Naive B cell (primary cell): ENCODE measurements around the gene FAM184B. TPM values are rescaled to one million over a fixed set of nuclear protein-coding genes. Genes with fewer than 3 reads are reported as not detected.
"Not testable (repeated sequence)": the region's sequence is repeated elsewhere in the genome, so short reads cannot be mapped to it uniquely, and the experiment has no call there.

Experiments
- ATAC-seq, 2 donors: fragments of 150-1000 bp; cut with Tn5 transposase; 2 replicates each; pipeline ENCODE4 v1.10.0; 2021; ENCODE audit warnings: low read depth in 2 of 2, mild to moderate bottlenecking in 2 of 2, moderate library complexity in 2 of 2
- DNase-seq: peaks from one replicate; pipeline ENCODE4 v3.0.0; 2022
- H3K27ac Mint-ChIP-seq, 6 donors: one replicate each; pipeline ENCODE4 v1.8.0; 2020 to 2022; ENCODE audit warnings: mild to moderate bottlenecking in 6 of 6, mixed read lengths in 6 of 6, moderate library complexity in 5 of 6, inconsistent platforms in 2 of 6
- H3K27me3 Mint-ChIP-seq, 3 donors: one replicate each; pipeline ENCODE4 v1.8.0; 2021 to 2022; ENCODE audit warnings: mixed read lengths in 3 of 3, mild to moderate bottlenecking in 1 of 3
- H3K36me3 Mint-ChIP-seq, 2 donors: one replicate each; pipeline ENCODE4 v1.8.0; 2020 to 2022; ENCODE audit warnings: mixed read lengths in 2 of 2, inconsistent platforms in 1 of 2, mild to moderate bottlenecking in 1 of 2
- H3K4me1 Mint-ChIP-seq, 3 donors: one replicate each; pipeline ENCODE4 v1.8.0; 2020 to 2022; ENCODE audit warnings: mixed read lengths in 3 of 3, inconsistent platforms in 1 of 3, mild to moderate bottlenecking in 1 of 3, moderate library complexity in 1 of 3
- H3K4me3 Mint-ChIP-seq, 8 donors: one replicate each; pipeline ENCODE4 v1.8.0; 2020 to 2022; ENCODE audit warnings: mild to moderate bottlenecking in 8 of 8, mixed read lengths in 8 of 8, moderate library complexity in 8 of 8, inconsistent platforms in 2 of 8
- H3K9me3 Mint-ChIP-seq, 7 donors: one replicate each; pipeline ENCODE4 v1.8.0; 2020 to 2022; ENCODE audit warnings: mixed read lengths in 7 of 7, mild to moderate bottlenecking in 5 of 7, inconsistent platforms in 2 of 7, moderate library complexity in 1 of 7
- polyA plus RNA-seq, 6 donors: library from polyadenylated mRNA; unstranded; fragments of 300-500 nt; fragmentation: Illumina TruSeq; gene quantifications; one replicate each; pipeline ENCODE4 v1.2.3, GENCODE V29; 2021; ENCODE audit warnings: low read depth in 6 of 6

Gene FAM184B
- polyA plus RNA-seq, 6 donors from 2014 or later: not detected

DNA sequence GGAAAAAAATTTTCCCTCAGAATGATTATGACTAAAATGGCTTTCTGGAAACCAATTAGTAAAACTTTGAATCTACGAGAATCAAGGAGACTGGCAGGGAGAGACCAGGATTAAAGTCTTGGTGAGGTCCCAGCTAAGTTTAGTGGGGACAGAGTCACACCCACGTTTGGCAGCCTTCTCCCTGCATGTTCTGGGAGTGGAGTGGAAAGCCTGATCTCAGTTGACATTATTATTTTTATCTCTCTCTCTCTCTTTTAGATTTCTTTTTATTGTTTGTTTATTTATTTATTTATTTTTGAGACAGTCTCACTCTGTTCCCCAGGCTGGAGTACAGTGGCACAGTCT, 99.2 kb downstream of the FAM184B start:
- Mint-ChIP-seq H3K9me3 (peaks cover 0 to 12% (median 7%) of the 10 kb centered on the region in 7 donors), H3K27ac (no peak overlapping the region), H3K4me1 (no peaks in the 10 kb centered on the region), H3K4me3 (no peak overlapping the region), H3K27me3 (peaks cover 0 to 16% (median 4%) of the 10 kb centered on the region in 3 donors), H3K36me3 (no peaks in the 10 kb centered on the region)
- DNase-seq (no peak), ATAC-seq (no peak)

DNA sequence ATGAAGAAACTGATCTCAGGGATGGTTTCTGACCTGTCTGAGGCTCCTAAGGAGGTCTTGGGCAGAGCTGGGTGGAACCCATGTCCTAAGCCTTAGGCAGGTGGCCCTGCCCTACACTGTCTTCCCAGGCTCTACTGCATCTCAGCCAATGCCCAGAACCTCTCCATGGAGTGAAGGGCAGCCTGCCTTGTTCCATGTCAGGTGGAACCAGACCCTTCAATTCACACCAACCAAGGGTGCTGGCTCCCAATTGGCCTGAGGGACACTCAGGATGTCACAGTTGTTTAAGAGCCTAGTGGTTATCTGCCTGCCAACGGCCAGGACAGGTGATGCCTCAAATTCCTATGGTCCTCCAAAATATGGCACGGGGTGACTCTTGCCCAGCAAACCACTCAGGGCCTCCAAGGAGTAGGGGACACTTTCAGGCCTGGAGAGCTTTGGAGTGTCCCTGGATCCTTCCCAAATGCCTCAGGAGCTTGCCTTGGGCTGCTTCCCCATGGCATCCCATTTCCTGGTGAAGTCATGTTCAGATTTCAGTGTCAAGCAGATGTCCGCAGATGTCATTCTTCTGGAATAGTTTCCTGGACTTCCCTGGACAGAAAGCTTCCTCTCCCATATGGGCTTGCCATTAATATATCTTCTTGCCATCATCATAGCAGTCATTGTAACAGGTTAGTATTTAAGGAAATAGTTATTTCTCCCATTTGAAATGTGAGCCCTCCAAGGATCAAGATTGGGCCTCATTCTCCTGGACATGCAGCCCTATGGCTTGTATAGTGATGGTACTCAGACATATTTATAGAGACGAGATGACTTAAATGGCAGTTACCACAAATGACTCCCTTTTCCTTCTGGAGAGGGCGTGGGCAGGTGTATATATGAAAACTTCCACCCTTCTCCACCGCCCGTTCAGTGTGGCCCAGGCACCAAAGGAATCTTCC, 99.9 kb downstream of the FAM184B start:
- Mint-ChIP-seq H3K9me3 (peaks cover 0 to 12% (median 7%) of the 10 kb centered on the region in 7 donors), H3K36me3 (no peaks in the 10 kb centered on the region), H3K4me3 (no peak overlapping the region), H3K27me3 (peaks cover 0 to 17% (median 8%) of the 10 kb centered on the region in 3 donors), H3K27ac (peak overlapping the region in 1 of 6 donors; percentile 40), H3K4me1 (no peaks in the 10 kb centered on the region)
- ATAC-seq (no peak), DNase-seq (no peak)

DNA sequence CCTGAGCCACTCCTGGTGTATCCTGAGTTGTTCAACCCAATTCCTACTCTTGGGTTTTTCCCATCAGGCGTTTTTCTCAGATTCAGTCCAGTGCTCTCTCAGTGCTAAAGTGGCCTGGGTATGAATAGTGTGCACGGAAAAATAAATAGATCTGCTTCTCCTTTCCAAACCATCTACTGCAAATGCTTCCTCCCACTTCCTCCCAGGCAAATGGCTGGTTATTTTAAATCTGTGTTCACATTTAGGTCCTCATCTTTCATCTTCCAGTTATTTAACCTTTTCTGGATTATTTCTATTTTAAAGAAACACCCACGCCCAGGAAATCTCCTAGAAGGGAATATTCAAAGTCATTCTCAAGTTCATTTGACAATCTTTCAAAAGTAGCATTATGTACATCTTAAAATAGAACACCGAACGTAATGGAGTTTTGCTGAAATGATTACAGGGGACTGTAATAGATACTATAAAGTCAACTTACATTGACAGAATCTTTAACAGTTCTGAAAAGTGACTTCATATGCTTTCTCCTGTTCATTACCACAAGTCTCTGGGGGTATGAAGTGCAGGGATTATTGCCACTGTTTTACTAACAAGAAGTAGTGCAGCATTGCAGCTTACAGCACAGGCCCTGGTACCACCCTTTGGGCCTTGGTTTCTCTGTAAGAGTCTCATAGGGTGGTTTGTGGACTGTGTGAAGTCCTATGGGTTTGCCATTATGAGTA, 100.7 kb downstream of the FAM184B start:
- ATAC-seq (no peak), DNase-seq (no peak)
- H3K27ac Mint-ChIP-seq: no peak overlapping the region
- no peaks in the 10 kb centered on the region for H3K36me3 Mint-ChIP-seq
- H3K4me3 Mint-ChIP-seq: no peak overlapping the region
- H3K9me3 Mint-ChIP-seq: peaks cover 0 to 12% (median 7%) of the 10 kb centered on the region in 7 donors
- no peaks in the 10 kb centered on the region for H3K4me1 Mint-ChIP-seq
- peaks cover 3 to 17% (median 8%) of the 10 kb centered on the region in 3 donors for H3K27me3 Mint-ChIP-seq

DNA sequence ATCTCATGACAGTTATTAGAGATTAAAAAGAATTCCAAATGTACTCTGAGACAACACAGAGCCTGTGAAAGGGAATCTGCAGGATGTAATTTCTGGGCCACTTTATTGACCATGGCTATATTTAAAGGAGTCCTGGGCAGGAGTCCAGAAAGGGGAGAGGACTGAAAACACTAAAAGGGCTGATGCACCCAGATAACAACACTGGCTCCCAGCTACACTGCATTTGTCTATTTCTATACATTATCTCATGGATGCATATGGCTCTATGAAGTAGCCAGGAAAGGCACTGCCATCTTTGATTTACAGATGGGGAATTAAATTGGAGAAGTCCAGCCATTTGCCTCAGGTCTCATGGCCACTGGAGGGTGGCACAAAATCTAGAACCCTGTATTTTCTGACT, 111.0 kb downstream of the FAM184B start:
- Mint-ChIP-seq H3K4me1 (peaks cover 16 to 21% (median 19%) of the 10 kb centered on the region in 3 donors), H3K4me3 (no peak overlapping the region), H3K27me3 (peaks cover 21 to 34% (median 27%) of the 10 kb centered on the region in 3 donors), H3K9me3 (peaks cover 11 to 30% (median 22%) of the 10 kb centered on the region in 7 donors), H3K36me3 (peaks cover 10 to 15% of the 10 kb centered on the region in 2 donors), H3K27ac (peak overlapping the region in 1 of 6 donors; percentile 39)
- no peak for DNase-seq
- ATAC-seq: no peak

DNA sequence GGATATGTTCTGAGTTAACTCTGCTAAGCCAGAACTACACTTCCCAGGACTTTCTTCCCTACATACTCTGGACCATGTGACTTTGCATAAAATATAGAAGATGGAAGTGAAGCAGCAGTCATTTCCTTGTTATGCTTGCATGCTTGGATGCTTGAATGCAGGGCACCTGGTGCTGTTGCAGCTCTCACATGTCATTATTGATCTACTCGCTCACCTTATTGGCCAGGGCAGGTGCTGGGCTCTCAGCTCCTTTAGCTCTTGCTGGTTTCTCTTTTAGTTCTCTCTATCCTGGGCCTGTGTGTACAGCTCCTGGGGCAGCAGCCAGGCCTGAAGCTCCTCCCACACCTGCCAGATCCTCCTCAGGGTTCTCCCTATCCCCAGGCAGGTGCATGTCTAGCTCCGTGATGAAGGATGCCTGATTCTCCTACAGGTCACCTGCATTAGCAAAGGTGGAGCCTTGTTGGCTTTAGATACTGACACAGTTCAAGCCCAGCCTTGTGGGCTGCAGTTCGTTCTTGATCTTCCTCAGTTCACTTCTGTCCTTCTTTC, 113.7 kb downstream of the FAM184B start:
- Mint-ChIP-seq H3K36me3 (peaks cover 10 to 15% of the 10 kb centered on the region in 2 donors), H3K27ac (peak overlapping the region in 1 of 6 donors; percentile 82), H3K4me1 (peaks cover 31 to 43% (median 41%) of the 10 kb centered on the region in 3 donors), H3K27me3 (peaks cover 17 to 25% (median 21%) of the 10 kb centered on the region in 3 donors), H3K4me3 (no peak overlapping the region), H3K9me3 (peaks cover 11 to 22% (median 17%) of the 10 kb centered on the region in 7 donors)
- DNase-seq (no peak), ATAC-seq (peak; percentile 35 to 50)

DNA sequence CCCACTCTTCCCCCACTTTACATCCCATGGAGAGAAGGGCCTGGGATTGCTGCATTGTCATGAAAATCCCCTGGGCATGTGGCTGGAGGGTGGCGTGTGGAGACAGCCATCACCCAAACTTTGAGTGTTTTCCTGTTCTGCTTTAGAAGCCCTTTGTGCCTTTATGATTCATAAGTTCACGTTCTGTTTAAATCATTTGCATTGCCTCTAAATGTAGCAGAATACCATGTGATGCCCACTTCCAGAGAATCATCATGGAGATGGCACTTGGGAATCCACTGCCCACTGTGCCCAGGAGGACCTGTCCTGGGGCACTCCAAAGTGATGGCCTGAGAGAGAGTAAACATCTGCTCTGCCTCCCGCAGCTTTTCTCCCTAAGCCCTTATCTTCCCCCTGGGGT, 114.2 kb downstream of the FAM184B start:
- DNase-seq (no peak), ATAC-seq (no peak)
- Mint-ChIP-seq H3K9me3 (peaks cover 10 to 19% (median 14%) of the 10 kb centered on the region in 7 donors), H3K4me1 (peaks cover 31 to 43% (median 41%) of the 10 kb centered on the region in 3 donors), H3K27me3 (peaks cover 13 to 21% (median 20%) of the 10 kb centered on the region in 3 donors), H3K27ac (peak overlapping the region in 1 of 6 donors; percentile 13), H3K36me3 (peaks cover 10 to 15% of the 10 kb centered on the region in 2 donors), H3K4me3 (no peak overlapping the region)

DNA sequence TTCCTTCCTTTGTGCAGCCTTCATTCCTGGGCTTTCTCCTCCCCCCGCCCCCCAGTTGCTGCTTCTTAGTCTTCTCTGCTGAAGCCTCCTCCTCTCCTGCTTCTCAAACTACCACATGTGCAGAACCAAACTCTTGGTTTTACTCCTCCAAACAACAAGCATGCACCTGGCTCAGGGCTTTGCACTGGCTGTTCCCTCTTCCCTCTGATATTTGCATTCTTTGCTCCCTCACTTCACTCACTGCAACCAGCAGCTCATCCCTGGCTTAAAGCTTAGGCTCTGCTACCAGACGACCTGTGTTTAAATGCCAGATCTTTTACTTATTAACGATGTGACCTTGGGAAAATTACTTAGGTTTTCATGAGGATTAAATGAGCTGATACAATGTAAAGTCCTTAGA, 115.6 kb downstream of the FAM184B start:
- H3K9me3 Mint-ChIP-seq: peaks cover 0 to 5% (median under 1%) of the 10 kb centered on the region in 7 donors
- ATAC-seq: no peak
- no peak for DNase-seq
- H3K27ac Mint-ChIP-seq: no peak overlapping the region
- no peak overlapping the region for H3K4me3 Mint-ChIP-seq
- peaks cover 31 to 43% (median 41%) of the 10 kb centered on the region in 3 donors for H3K4me1 Mint-ChIP-seq
- peaks cover 8 to 15% (median 9%) of the 10 kb centered on the region in 3 donors for H3K27me3 Mint-ChIP-seq
- H3K36me3 Mint-ChIP-seq: peaks cover under 1% of the 10 kb centered on the region in 2 donors

DNA sequence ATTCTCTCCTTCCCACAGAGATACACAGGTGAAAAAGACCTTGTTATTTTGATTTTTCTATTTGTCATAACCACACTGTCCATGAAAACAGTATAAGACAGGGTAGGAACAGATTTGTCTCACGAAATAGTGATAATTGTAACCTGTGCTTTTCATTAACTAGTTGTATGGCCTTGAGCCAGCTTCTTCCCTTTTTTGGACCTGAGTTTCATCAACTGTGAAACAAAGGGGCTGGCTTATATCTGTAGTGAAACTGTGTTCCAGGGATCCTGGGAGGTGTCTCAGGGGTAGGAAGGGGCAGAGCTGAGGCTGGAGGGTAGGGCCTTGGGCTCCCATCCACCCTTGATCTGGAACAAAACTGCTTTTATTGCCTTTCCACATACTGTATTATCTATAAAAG, 116.1 kb downstream of the FAM184B start:
- Mint-ChIP-seq H3K36me3 (no peaks in the 10 kb centered on the region), H3K27ac (peak overlapping the region in 2 of 6 donors; percentile 47 to 49), H3K4me3 (no peak overlapping the region), H3K9me3 (peaks cover 0 to 4% (median 0%) of the 10 kb centered on the region in 7 donors), H3K4me1 (peaks cover 31 to 43% (median 41%) of the 10 kb centered on the region in 3 donors), H3K27me3 (peaks cover 3 to 15% (median 7%) of the 10 kb centered on the region in 3 donors)
- ATAC-seq (peak; percentile 17 to 20), DNase-seq (no peak)

DNA sequence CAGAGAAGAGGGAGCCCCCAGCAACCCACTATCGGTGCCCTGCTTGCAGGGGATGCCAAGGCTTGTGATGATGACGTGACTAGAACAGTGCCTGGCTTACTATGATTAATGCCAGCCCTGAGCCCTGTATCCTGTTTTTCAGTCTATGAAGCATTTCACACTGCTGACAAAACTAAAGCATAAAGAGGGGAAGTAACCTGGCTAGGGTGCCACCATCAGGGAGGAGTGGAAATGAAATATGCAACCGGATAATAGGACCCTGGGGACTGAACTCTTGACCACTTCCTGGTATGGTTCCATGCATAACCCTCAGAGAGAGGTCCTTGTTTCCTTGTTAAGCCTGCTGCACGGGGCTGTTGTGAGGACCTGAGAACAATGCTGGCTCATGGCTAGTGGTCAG, 116.7 kb downstream of the FAM184B start:
- Mint-ChIP-seq H3K27ac (peak overlapping the region in 3 of 6 donors; percentile 2 to 92 (median 24)), H3K36me3 (no peaks in the 10 kb centered on the region), H3K27me3 (peaks cover 0 to 10% (median 4%) of the 10 kb centered on the region in 3 donors), H3K4me3 (peak overlapping the region in 4 of 8 donors; percentile 19 to 82 (median 52)), H3K9me3 (peaks cover 0 to 4% (median 0%) of the 10 kb centered on the region in 7 donors), H3K4me1 (peaks cover 31 to 43% (median 41%) of the 10 kb centered on the region in 3 donors)
- DNase-seq (peak; percentile 41), ATAC-seq (peak; percentile 80 to 82)

DNA sequence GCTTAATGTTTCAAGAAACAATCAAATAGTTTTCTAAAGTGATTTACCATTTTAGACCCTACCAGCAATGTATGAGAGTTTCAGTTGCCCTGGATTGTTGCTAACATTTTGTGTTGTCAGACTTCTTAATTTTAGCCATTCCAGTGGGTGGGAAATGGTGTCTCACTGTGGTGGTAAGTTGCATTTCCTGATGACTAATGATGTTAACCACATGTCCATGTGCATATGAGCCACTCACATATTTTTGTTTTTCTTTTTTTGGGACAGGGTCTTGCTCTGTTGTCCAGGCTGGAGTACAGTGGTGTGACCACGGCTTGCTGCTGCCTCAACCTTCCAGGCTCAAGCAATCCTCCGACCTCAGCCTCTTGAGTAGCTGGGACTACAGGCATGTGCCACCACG, 118.7 kb downstream of the FAM184B start:
- H3K4me1 Mint-ChIP-seq: peaks cover 23 to 37% (median 34%) of the 10 kb centered on the region in 3 donors
- no peak overlapping the region for H3K27ac Mint-ChIP-seq
- H3K36me3 Mint-ChIP-seq: no peaks in the 10 kb centered on the region
- no peak overlapping the region for H3K4me3 Mint-ChIP-seq
- ATAC-seq: no peak
- DNase-seq: no peak
- H3K27me3 Mint-ChIP-seq: peaks cover 5 to 9% (median 7%) of the 10 kb centered on the region in 3 donors
- H3K9me3 Mint-ChIP-seq: peaks cover 0 to 4% (median 0%) of the 10 kb centered on the region in 7 donors

DNA sequence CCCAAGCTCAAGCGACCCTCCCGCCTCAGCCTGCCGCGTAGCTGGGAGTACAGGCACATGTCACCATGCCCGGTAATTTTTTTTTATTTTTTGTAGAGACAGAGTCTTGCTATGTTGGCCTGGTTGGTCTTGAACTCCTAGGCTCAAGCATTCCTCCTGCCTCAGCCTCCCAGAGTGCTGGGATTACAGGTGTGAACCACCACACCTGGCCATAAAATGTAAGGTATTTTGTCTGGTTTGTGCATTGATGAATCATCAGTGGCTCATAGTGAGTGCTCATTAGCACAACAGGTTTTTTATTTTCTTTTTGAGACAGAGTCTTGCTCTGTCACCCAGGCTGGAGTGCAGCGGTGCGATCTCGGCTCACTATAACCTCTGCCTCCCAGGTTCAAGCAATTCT, 122.2 kb downstream of the FAM184B start:
- not testable (repeated sequence) for H3K36me3 Mint-ChIP-seq, H3K27ac Mint-ChIP-seq, H3K9me3 Mint-ChIP-seq, ATAC-seq, DNase-seq
- peaks cover 5 to 23% (median 21%) of the 10 kb centered on the region in 3 donors for H3K27me3 Mint-ChIP-seq
- H3K4me1 Mint-ChIP-seq: peaks cover 5 to 11% (median 10%) of the 10 kb centered on the region in 3 donors
- H3K4me3 Mint-ChIP-seq: peak overlapping the region in 1 of 8 donors; percentile 44

DNA sequence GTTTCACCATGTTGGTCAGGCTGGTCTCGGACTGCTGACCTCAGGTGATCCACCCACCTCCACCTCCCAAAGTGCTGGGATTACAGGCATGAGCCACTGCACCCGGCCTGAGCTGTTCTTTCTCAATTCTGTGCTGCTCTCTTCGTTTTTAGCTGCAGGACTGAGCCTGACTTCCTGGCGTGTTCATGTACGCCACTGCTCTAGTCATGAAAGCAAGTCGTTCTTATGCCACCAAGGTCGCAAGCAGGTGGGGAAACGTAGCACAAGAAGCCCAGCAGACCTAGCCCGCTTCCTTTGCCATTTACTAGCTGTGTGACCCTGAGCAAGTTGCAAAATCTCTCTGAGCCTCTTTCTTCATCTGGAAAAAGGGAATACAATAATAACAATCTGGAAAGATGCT, 123.6 kb downstream of the FAM184B start:
- H3K27ac Mint-ChIP-seq: peak overlapping the region in 2 of 6 donors; percentile 34 to 37
- no peaks in the 10 kb centered on the region for H3K36me3 Mint-ChIP-seq
- DNase-seq: no peak
- H3K4me1 Mint-ChIP-seq: no peaks in the 10 kb centered on the region
- no peak overlapping the region for H3K4me3 Mint-ChIP-seq
- H3K9me3 Mint-ChIP-seq: no peaks in the 10 kb centered on the region
- H3K27me3 Mint-ChIP-seq: peaks cover 5 to 23% (median 21%) of the 10 kb centered on the region in 3 donors
- ATAC-seq: no peak

DNA sequence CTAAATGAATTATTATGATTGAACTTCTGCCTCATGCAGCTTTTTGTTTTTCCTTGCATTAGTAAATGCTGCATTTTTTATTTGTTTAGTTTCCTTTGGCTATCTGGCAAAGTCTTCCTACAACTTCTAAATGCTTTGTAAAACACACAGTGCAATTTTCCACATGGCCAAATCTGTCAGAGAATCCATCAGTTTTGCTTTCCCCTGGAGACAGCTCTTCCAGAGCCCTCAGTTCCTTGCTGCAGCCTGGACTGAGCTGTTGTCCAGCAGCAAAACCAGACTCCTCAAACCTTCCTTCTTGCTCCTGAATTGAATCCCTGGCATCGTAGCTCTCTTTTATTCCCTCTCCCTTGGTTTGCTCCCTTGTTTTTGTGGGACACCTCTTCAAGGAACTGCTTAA, 124.3 kb downstream of the FAM184B start:
- ATAC-seq (no peak), DNase-seq (no peak)
- no peaks in the 10 kb centered on the region for H3K36me3 Mint-ChIP-seq
- H3K27me3 Mint-ChIP-seq: peaks cover 5 to 23% (median 21%) of the 10 kb centered on the region in 3 donors
- no peaks in the 10 kb centered on the region for H3K9me3 Mint-ChIP-seq
- no peaks in the 10 kb centered on the region for H3K4me1 Mint-ChIP-seq
- H3K27ac Mint-ChIP-seq: no peak overlapping the region
- H3K4me3 Mint-ChIP-seq: no peak overlapping the region
